H1 (cell line): ENCODE measurements around the gene CYB5R3. TPM values are rescaled to one million over a fixed set of nuclear protein-coding genes. Genes with fewer than 3 reads are reported as not detected.

Source experiments
- CTCF ChIA-PET: fragments of 300-600 bp; sonication (Branson Sonifier 250); formaldehyde crosslinking; loops from one replicate; lab custom pipeline; 2021; ENCODE audit not compliant: partially characterized antibody; lab: Charles Lee
- POLR2A ChIA-PET: fragments of 300-600 bp; sonication (Branson Sonifier 250); formaldehyde crosslinking; loops from one replicate; lab custom pipeline; 2021; ENCODE audit warnings: inconsistent platforms; ENCODE audit not compliant: partially characterized antibody; lab: Charles Lee
- DNase-seq, 2 experiments: peaks; one replicate each; pipeline versions ENCODE4 v3.0.0 to v3.0.0-alpha.2; 2010 to 2022; ENCODE audit warnings: low spot score in 2 of 2, low read depth in 1 of 2, mixed read lengths in 1 of 2
- FAIRE-seq: peaks from 2 replicates; lab custom pipeline; 2011; peaks lifted over from hg19 to GRCh38; lab: Jason Lieb, UNC
- H2AFZ ChIP-seq: 2 replicates; pipeline ENCODE4 v1.8.1; 2012; ENCODE audit warnings: low read length, inconsistent platforms
- H2AK5ac ChIP-seq: 2 replicates; pipeline ENCODE4 v1.6.1; 2013; ENCODE audit warnings: low read depth, low read length
- H2BK120ac ChIP-seq: replicated peaks from 2 replicates; pipeline ENCODE3; 2013; ENCODE audit warnings: low read depth, low read length, inconsistent platforms
- H2BK12ac ChIP-seq: 2 replicates; pipeline ENCODE4 v1.6.1; 2013; ENCODE audit warnings: low read depth, low read length
- H2BK15ac ChIP-seq: 2 replicates; pipeline ENCODE4 v1.6.1; 2013; ENCODE audit warnings: low read length
- H2BK20ac ChIP-seq: 2 replicates; pipeline ENCODE4 v1.6.1; 2013; ENCODE audit warnings: low read length
- H2BK5ac ChIP-seq: 2 replicates; pipeline ENCODE4 v1.6.1; 2013; ENCODE audit warnings: low read depth, low read length
- H3K14ac ChIP-seq: 2 replicates; pipeline ENCODE4 v1.6.1; 2013; ENCODE audit warnings: inconsistent platforms; ENCODE audit not compliant: insufficient read length
- H3K18ac ChIP-seq: 2 replicates; pipeline ENCODE4 v1.6.1; 2013; ENCODE audit warnings: low read length; ENCODE audit errors: extremely low read depth
- H3K23ac ChIP-seq: 2 replicates; pipeline ENCODE4 v1.6.1; 2013; ENCODE audit warnings: inconsistent platforms; ENCODE audit not compliant: insufficient read length
- H3K23me2 ChIP-seq: 2 replicates; pipeline ENCODE4 v1.6.1; 2013; ENCODE audit warnings: low read depth, low read length
- H3K27ac ChIP-seq: 2 replicates; pipeline ENCODE4 v1.6.1; 2011; ENCODE audit warnings: low read depth, low read length, inconsistent platforms
- H3K27me3 ChIP-seq, 4 experiments: replicated peaks in 1 of 4; 1 replicate in 1 of 4; 2 replicates in 3 of 4; pipeline versions ENCODE4 v1.6.1 to v1.8.1; 2011 to 2013; ENCODE audit warnings: low read length in 3 of 4, mild to moderate bottlenecking in 3 of 4, inconsistent platforms in 2 of 4, mixed read lengths in 2 of 4, moderate library complexity in 1 of 4; ENCODE audit not compliant: control insufficient read depth in 3 of 4, insufficient read depth in 3 of 4; ENCODE audit errors: extremely low read depth in 1 of 4
- H3K36me3 ChIP-seq, 4 experiments: 2 replicates each; pipeline versions ENCODE4 v1.6.1 to v1.8.1; 2011 to 2013; ENCODE audit warnings: mild to moderate bottlenecking in 4 of 4, low read length in 3 of 4, moderate library complexity in 2 of 4, control low read depth in 1 of 4, inconsistent platforms in 1 of 4; ENCODE audit not compliant: insufficient read depth in 4 of 4, control insufficient read depth in 2 of 4
- H3K4ac ChIP-seq: replicated peaks from 2 replicates; pipeline ENCODE3; 2013; ENCODE audit warnings: low read length, low read depth, mixed read lengths, inconsistent platforms; ENCODE audit not compliant: insufficient read length
- H3K4me1 ChIP-seq, 4 experiments: replicated peaks in 1 of 4; 1 replicate in 1 of 4; 2 replicates in 3 of 4; pipeline versions ENCODE4 v1.6.1 to v1.8.1; 2011 to 2013; ENCODE audit warnings: low read length in 3 of 4, inconsistent platforms in 2 of 4, mixed read lengths in 1 of 4; ENCODE audit not compliant: insufficient read depth in 4 of 4, control insufficient read depth in 3 of 4
- H3K4me2 ChIP-seq, 2 experiments: 2 replicates each; pipeline versions ENCODE4 v1.6.1 to v1.8.1; 2011 to 2013; ENCODE audit warnings: low read depth in 2 of 2, low read length in 2 of 2, control low read depth in 1 of 2, inconsistent platforms in 1 of 2, mild to moderate bottlenecking in 1 of 2; ENCODE audit not compliant: insufficient read depth in 1 of 2
- H3K4me3 ChIP-seq, 4 experiments: fragments of 200-600, 300-600 bp in 1 of 4; sonication (generic), shearing (Covaris generic), sonication (Bioruptor Twin) in 1 of 4; 2 replicates each; pipeline versions ENCODE4 v1.5.1 to v1.8.1; 2011 to 2016; ENCODE audit warnings: low read length in 4 of 4, low read depth in 3 of 4, control low read depth in 2 of 4, inconsistent platforms in 2 of 4, mild to moderate bottlenecking in 2 of 4, mixed read lengths in 1 of 4, moderate library complexity in 1 of 4; ENCODE audit not compliant: insufficient read depth in 2 of 4; ENCODE audit errors: extremely low read depth in 1 of 4
- H3K56ac ChIP-seq: replicated peaks from 2 replicates; pipeline ENCODE3; 2013; ENCODE audit warnings: low read depth, mild to moderate bottlenecking, mixed read lengths, low read length, inconsistent platforms; ENCODE audit not compliant: insufficient read length
- H3K79me1 ChIP-seq: 2 replicates; pipeline ENCODE4 v1.6.1; 2013; ENCODE audit warnings: low read depth, low read length, control low read depth
- H3K79me2 ChIP-seq, 2 experiments: 2 replicates each; pipeline versions ENCODE4 v1.6.1 to v1.8.1; 2012 to 2013; ENCODE audit warnings: low read length in 2 of 2, mild to moderate bottlenecking in 2 of 2, inconsistent platforms in 1 of 2; ENCODE audit not compliant: insufficient read depth in 2 of 2, control insufficient read depth in 1 of 2
- H3K9ac ChIP-seq, 4 experiments: replicated peaks in 1 of 4; 1 replicate in 1 of 4; 2 replicates in 3 of 4; pipeline versions ENCODE4 v1.6.1 to v1.8.1; 2011 to 2013; ENCODE audit warnings: low read depth in 3 of 4, low read length in 3 of 4, control low read depth in 2 of 4, mild to moderate bottlenecking in 2 of 4, moderate library complexity in 2 of 4, inconsistent platforms in 1 of 4; ENCODE audit errors: extremely low read depth in 1 of 4
- H3K9me3 ChIP-seq, 2 experiments: 2 replicates each; pipeline versions ENCODE4 v1.6.1 to v1.8.1; 2012 to 2013; ENCODE audit warnings: mild to moderate bottlenecking in 2 of 2, moderate library complexity in 2 of 2, control low read depth in 1 of 2, inconsistent platforms in 1 of 2, low read depth in 1 of 2, low read length in 1 of 2, mixed read lengths in 1 of 2; ENCODE audit not compliant: insufficient read depth in 2 of 2
- H4K20me1 ChIP-seq, 2 experiments: replicated peaks in 1 of 2; 2 replicates each; pipeline versions ENCODE3 to v1.8.1; 2011 to 2013; ENCODE audit warnings: inconsistent platforms in 2 of 2, low read length in 2 of 2, mild to moderate bottlenecking in 1 of 2; ENCODE audit not compliant: insufficient read depth in 2 of 2, control insufficient read depth in 1 of 2
- H4K5ac ChIP-seq: 2 replicates; pipeline ENCODE4 v1.6.1; 2013; ENCODE audit warnings: low read length, low read depth, mixed read lengths, inconsistent platforms; ENCODE audit not compliant: insufficient read length
- H4K8ac ChIP-seq: 2 replicates; pipeline ENCODE4 v1.8.0; 2013; ENCODE audit warnings: mild to moderate bottlenecking, moderate library complexity, low read length, inconsistent platforms; ENCODE audit not compliant: insufficient read depth; ENCODE audit errors: extremely low read depth
- H4K91ac ChIP-seq: replicated peaks from 2 replicates; pipeline ENCODE3; 2013; ENCODE audit warnings: low read length, mixed read lengths, inconsistent platforms; ENCODE audit not compliant: insufficient read length
- CREB1 ChIP-seq: IDR thresholded peaks from 2 replicates; pipeline ENCODE4 v1.6.1; 2012; ENCODE audit warnings: inconsistent platforms
- EZH2 ChIP-seq: fragments of 200-600 bp; sonication (generic); IDR thresholded peaks from 2 replicates; pipeline ENCODE4 v1.7.1; 2012; ENCODE audit warnings: low read depth, mild to moderate bottlenecking, moderate library complexity, low read length, inconsistent platforms; ENCODE audit not compliant: severe bottlenecking
- JUND ChIP-seq: IDR thresholded peaks from 2 replicates; pipeline ENCODE4 v1.6.1; 2011; ENCODE audit warnings: mild to moderate bottlenecking, improper control_type of control experiment, low read length
- NANOG ChIP-seq: IDR thresholded peaks from 2 replicates; pipeline ENCODE4 v1.6.1; 2011; ENCODE audit warnings: low read length, low read depth, mild to moderate bottlenecking, inconsistent platforms; ENCODE audit not compliant: insufficient read depth, poor library complexity, severe bottlenecking
- TAF1 ChIP-seq: IDR thresholded peaks from 2 replicates; pipeline ENCODE4 v1.6.1; 2011; ENCODE audit warnings: mild to moderate bottlenecking, low read depth, low read length
- ZNF274 ChIP-seq: IDR thresholded peaks from 2 replicates; pipeline ENCODE4 v1.7.0; 2012; ENCODE audit warnings: low read length, borderline replicate concordance; ENCODE audit errors: extremely low read depth
- WGBS, 2 experiments: shearing (Covaris generic) in 1 of 2; methylation state at CpG; one replicate each; pipeline versions ENCODE4 v1.1.6 to v1.1.7; 2013 to 2015; ENCODE audit warnings: low lambda C conversion rate in 2 of 2, mixed read lengths in 2 of 2, inconsistent platforms in 1 of 2, low coverage in 1 of 2, missing lambda C conversion rate in 1 of 2; ENCODE audit not compliant: insufficient replicate concordance in 2 of 2, insufficient coverage in 1 of 2, insufficient read length in 1 of 2; ENCODE audit errors: extremely low coverage in 1 of 2, missing lambda C conversion rate in 1 of 2; 5-methylcytosine and 5-hydroxymethylcytosine counted together
- polyA plus RNA-seq, 7 experiments: library from polyadenylated mRNA; depleted of rRNA in 3 of 7; stranded (reverse) in 5 of 7; unstranded in 2 of 7; fragments of >200 nt in 5 of 7; fragments of 200-250 nt in 2 of 7; gene quantifications; 1 replicate in 5 of 7; 2 replicates in 1 of 7; 4 replicates in 1 of 7; pipeline versions ENCODE4 v1.2.1 to v1.2.3, GENCODE V29; 2011 to 2013; ENCODE audit warnings: missing spikeins in 2 of 7, mixed read lengths in 2 of 7
- total RNA-seq: library from RNA; stranded (reverse); fragmentation: NEBNext Ultra II Directional; extraction: Animal tissue kit (Norgen Biotek cat#: 25700); gene quantifications from 2 replicates; pipeline ENCODE4 v1.2.1, GENCODE V29; 2021
- TF ChIP-seq, protein P1 (sequence below): IDR thresholded peaks from 2 replicates; pipeline ENCODE4 v1.6.1; 2012; ENCODE audit warnings: low read length, inconsistent platforms

The CYB5R3 gene
- total and polyA plus RNA-seq, 2 of the 8 experiments (the other 6 are each of a cell fraction or from before 2014, with no cell fraction given), result 75.3 to 113 TPM

- no peak for DNase-seq
- no peak overlapping the region for H3K18ac ChIP-seq
- H3K36me3 ChIP-seq, result peaks cover 30 to 57% (median 45%) of the 10 kb centered on the region in 4 experiments
- H3K27me3 ChIP-seq, result no peaks in the 10 kb centered on the region
- no peaks in the 10 kb centered on the region for H3K4me1 ChIP-seq
- no peak overlapping the region for H4K91ac ChIP-seq
- no peak overlapping the region for H3K14ac ChIP-seq
- H3K79me2 ChIP-seq, result peaks cover 0 to 2% of the 10 kb centered on the region in 2 experiments; a peak in 1 of 4 replicates
- H2BK20ac ChIP-seq, result no peak overlapping the region
- H4K5ac ChIP-seq, result no peak overlapping the region
- no peaks in the 10 kb centered on the region; the same call in 1 of the 2 replicates for H3K23me2 ChIP-seq
- no peak overlapping the region for H2BK5ac ChIP-seq
- no peak overlapping the region for H3K56ac ChIP-seq
- CTCF ChIA-PET, result interaction anchor here (0.6 to 1.4 kb wide), 2 partner anchors 26 to 132 kb away, joined by 3 to 5 read pairs; no protein-coding TSS in a partner anchor
- no peak overlapping the region for H2AFZ ChIP-seq
- H3K23ac ChIP-seq, result no peak overlapping the region
- H3K4me2 ChIP-seq, result no peak overlapping the region
- H3K4me3 ChIP-seq, result no peak overlapping the region
- no peak overlapping the region for H3K4ac ChIP-seq
- no peak overlapping the region for H2BK15ac ChIP-seq
- H2BK12ac ChIP-seq, result no peak overlapping the region
- no peak for FAIRE-seq
- no peak overlapping the region for H4K8ac ChIP-seq
- no peak overlapping the region for H3K27ac ChIP-seq
- TF ChIP-seq EZH2 (no peak), NANOG (no peak), TAF1 (no peak), ZNF274 (no peak), JUND (no peak), CREB1 (no peak)
- TF ChIP-seq, protein P1, sequence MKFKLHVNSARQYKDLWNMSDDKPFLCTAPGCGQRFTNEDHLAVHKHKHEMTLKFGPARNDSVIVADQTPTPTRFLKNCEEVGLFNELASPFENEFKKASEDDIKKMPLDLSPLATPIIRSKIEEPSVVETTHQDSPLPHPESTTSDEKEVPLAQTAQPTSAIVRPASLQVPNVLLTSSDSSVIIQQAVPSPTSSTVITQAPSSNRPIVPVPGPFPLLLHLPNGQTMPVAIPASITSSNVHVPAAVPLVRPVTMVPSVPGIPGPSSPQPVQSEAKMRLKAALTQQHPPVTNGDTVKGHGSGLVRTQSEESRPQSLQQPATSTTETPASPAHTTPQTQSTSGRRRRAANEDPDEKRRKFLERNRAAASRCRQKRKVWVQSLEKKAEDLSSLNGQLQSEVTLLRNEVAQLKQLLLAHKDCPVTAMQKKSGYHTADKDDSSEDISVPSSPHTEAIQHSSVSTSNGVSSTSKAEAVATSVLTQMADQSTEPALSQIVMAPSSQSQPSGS, result no peak
- no peak overlapping the region for H3K9ac ChIP-seq
- 85% methylated on average over 4 of the region's 4 CpGs; no CpG with 5 or more reads in 1 of the 2 experiments for WGBS, 2 experiments
- H3K79me1 ChIP-seq, result peaks cover 2% of the 10 kb centered on the region; the same call in 1 of the 2 replicates
- H2BK120ac ChIP-seq, result no peak overlapping the region
- H2AK5ac ChIP-seq, result no peak overlapping the region
- POLR2A ChIA-PET, result interaction anchor here (1.0 to 28.3 kb wide), 6 partner anchors 13 to 24 kb away, joined by 3 to 399 read pairs (median 6); partner anchors contain the start of gene POLDIP3
- H4K20me1 ChIP-seq, result peaks cover 0 to 4% of the 10 kb centered on the region in 2 experiments
- H3K9me3 ChIP-seq, result no peaks in the 10 kb centered on the region
Measured at GRCh38 chr22:42586381-42586780, 62.8 kb downstream of the CYB5R3 start.
